HG02973 (cell line): ENCODE data around the gene GHRL.
"Not testable (repeated sequence)": the region's sequence is repeated elsewhere in the genome, so short reads cannot be mapped to it uniquely, and the experiment has no call there.

Experiments
- ATAC-seq: cut with Tn5 transposase; IDR thresholded peaks from one replicate; pipeline ENCODE4 v1.9.1; 2021; ENCODE audit warnings: moderate library complexity; ENCODE audit not compliant: unreplicated experiment

GHRL gene

GRCh38 chr3:10278501-10278900, 14.2 kb downstream of the GHRL start:
- no peak for ATAC-seq

- ATAC-seq: no peak
Measured at GRCh38 chr3:10277115-10277625, 15.6 kb downstream of the GHRL start.

- no peak for ATAC-seq
Measured at GRCh38 chr3:10274601-10275000, 18.1 kb downstream of the GHRL start.

- no peak for ATAC-seq
Measured at GRCh38 chr3:10273702-10274305, 18.9 kb downstream of the GHRL start.

- no peak for ATAC-seq
Measured at GRCh38 chr3:10272977-10273376, 19.8 kb downstream of the GHRL start.

- ATAC-seq: not testable (repeated sequence)
Measured at GRCh38 chr3:10272476-10272875, 20.3 kb downstream of the GHRL start.

GRCh38 chr3:10269443-10269842, 23.3 kb downstream of the GHRL start:
- no peak for ATAC-seq

GRCh38 chr3:10268930-10269329, 23.8 kb downstream of the GHRL start:
- ATAC-seq: no peak

- no peak for ATAC-seq
Measured at GRCh38 chr3:10268116-10268515, 24.6 kb downstream of the GHRL start.

- ATAC-seq: not testable (repeated sequence)
Measured at GRCh38 chr3:10266936-10267335, 25.8 kb downstream of the GHRL start.

GRCh38 chr3:10265833-10266232, 26.9 kb downstream of the GHRL start:
- no peak for ATAC-seq

GRCh38 chr3:10263646-10264363, 28.9 kb downstream of the GHRL start:
- no peak for ATAC-seq

GRCh38 chr3:10262027-10262426, 30.7 kb downstream of the GHRL start:
- no peak for ATAC-seq

GRCh38 chr3:10260211-10260701, 32.5 kb downstream of the GHRL start:
- ATAC-seq: no peak

- no peak for ATAC-seq
Measured at GRCh38 chr3:10259798-10260197, 32.9 kb downstream of the GHRL start.

- no peak for ATAC-seq
Measured at GRCh38 chr3:10259036-10259435, 33.7 kb downstream of the GHRL start.

- ATAC-seq: no peak
Measured at GRCh38 chr3:10255835-10256234, 36.9 kb downstream of the GHRL start.

- ATAC-seq: no peak
Measured at GRCh38 chr3:10253731-10254130, 39.0 kb downstream of the GHRL start.

GRCh38 chr3:10251006-10251405, 41.7 kb downstream of the GHRL start:
- no peak for ATAC-seq

GRCh38 chr3:10249833-10250232, 42.9 kb downstream of the GHRL start:
- no peak for ATAC-seq

GRCh38 chr3:10248984-10249748, 43.6 kb downstream of the GHRL start:
- no peak for ATAC-seq
